ENCODE data around the gene CLIC4. TPM values are rescaled to one million over a fixed set of nuclear protein-coding genes. Genes with fewer than 3 reads are reported as not detected.

Gene CLIC4
- total RNA-seq, 4 donors from 2014 or later = 205 to 309 (median 292) TPM

DNA sequence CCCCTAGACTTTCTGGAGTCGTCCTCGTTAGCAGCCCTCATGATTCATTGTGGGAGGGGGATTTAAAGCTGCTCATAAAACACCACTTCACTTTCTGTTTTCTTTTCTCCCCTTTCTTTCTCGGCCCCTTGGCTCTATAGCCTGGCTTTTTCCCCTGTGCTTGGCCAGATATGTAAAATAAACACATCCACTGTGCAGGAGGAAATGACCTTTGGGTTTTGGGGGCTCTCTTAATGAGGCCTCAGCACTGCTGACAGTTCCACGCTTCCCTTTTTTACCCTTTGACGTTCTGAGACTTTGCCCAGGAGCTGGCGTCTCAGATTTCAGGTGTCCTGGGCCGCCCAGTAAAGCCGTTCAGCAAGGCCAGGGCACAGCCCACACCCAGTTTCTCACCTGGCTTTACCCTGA, 119.1 kb downstream of the CLIC4 start:
- DNase-seq (ENCODE audit: low spot score) = no peak
- no peak for ATAC-seq (ENCODE audit: low FRiP score)
- TF ChIP-seq, protein P1, sequence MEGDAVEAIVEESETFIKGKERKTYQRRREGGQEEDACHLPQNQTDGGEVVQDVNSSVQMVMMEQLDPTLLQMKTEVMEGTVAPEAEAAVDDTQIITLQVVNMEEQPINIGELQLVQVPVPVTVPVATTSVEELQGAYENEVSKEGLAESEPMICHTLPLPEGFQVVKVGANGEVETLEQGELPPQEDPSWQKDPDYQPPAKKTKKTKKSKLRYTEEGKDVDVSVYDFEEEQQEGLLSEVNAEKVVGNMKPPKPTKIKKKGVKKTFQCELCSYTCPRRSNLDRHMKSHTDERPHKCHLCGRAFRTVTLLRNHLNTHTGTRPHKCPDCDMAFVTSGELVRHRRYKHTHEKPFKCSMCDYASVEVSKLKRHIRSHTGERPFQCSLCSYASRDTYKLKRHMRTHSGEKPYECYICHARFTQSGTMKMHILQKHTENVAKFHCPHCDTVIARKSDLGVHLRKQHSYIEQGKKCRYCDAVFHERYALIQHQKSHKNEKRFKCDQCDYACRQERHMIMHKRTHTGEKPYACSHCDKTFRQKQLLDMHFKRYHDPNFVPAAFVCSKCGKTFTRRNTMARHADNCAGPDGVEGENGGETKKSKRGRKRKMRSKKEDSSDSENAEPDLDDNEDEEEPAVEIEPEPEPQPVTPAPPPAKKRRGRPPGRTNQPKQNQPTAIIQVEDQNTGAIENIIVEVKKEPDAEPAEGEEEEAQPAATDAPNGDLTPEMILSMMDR (IDR thresholded peaks at IDR 0.05) = no peak

DNA sequence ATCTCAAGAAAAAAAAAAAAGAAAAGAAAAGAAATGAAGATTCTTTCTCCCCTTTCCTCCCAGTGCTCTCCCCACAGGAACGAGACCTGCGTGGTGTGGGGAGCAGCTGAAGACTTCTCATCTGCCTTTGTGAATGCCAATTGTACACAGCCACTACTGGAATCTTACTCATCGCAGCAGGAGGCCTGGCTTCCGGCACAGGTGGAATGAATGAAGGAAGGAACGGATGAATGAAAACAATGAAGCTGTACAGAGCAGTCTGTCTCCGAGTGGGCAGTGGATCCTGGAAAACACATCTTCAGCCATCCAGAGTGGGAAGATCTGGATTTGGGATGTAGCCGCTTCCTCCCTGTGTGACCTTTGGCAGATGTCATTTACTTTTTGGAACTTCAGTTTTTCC, 119.9 kb downstream of the CLIC4 start:
- TF ChIP-seq, protein P1 (IDR thresholded peaks at IDR 0.05) = no peak
- ATAC-seq (ENCODE audit: low FRiP score) (no peak), DNase-seq (ENCODE audit: low spot score) (no peak)

DNA sequence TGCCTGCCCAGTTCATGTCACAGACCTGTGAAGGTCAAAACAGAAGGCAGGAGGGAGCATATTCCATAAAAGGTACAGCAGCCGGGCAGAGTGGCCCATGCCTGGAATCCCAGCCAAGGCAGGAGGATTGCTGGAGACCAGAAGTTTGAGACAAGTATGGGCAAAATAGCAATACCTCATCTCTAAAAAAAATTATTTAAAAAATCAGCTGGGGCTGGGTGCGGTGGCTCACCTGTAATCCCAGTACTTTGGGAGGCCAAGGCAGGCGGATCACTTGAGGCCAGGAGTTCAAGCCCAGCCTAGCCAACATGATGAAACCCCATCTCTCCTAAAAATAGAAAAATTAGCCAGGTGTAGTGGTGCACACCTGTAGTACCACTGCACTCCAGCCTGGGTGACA, 120.3 kb downstream of the CLIC4 start:
- ATAC-seq (ENCODE audit: low FRiP score) (no peak), DNase-seq (ENCODE audit: low spot score) (no peak)
- TF ChIP-seq, protein P1 (IDR thresholded peaks at IDR 0.05) = no peak

DNA sequence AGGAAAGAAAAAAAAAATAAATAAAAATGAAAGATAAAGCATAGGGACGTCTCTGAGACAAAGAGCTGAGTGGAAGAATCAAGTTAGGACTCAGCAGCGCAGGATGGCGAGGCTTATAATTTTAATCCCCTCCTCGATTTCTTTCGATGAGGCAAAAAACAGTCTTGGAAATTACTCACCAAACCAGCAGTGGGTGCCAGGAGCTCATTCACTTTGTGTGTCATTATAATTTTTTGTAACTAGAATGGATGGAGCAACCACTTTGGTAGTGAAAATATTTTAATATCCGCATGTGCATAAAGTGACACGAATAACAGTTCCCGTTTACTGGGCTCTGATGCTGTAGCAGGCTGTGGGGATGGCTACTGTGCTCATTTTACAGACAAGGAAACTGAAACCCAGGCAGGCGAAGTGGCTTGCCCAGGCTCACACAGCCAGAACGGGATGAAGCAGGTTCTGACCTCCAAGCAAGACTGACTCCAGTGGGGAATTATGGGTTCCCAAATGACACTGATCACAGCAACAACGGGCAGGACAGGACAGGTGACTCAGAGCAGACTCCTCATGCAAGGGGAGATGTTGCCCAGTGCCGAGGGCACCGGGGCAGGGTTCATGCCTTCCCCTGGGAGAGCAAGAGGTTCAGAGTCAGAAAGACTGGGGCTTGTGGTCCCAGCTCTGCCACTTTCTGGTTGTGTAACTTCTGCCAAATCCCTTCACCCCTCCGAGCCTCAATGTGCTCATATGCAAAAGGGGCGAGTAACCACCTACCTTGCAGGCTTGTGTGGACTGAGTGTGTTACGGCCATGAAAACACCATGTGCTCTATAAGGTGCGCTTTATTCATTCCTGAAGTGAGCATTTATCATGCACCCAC, 121.2 kb downstream of the CLIC4 start:
- DNase-seq (ENCODE audit: low spot score) (no peak), ATAC-seq (ENCODE audit: low FRiP score) (no peak)

DNA sequence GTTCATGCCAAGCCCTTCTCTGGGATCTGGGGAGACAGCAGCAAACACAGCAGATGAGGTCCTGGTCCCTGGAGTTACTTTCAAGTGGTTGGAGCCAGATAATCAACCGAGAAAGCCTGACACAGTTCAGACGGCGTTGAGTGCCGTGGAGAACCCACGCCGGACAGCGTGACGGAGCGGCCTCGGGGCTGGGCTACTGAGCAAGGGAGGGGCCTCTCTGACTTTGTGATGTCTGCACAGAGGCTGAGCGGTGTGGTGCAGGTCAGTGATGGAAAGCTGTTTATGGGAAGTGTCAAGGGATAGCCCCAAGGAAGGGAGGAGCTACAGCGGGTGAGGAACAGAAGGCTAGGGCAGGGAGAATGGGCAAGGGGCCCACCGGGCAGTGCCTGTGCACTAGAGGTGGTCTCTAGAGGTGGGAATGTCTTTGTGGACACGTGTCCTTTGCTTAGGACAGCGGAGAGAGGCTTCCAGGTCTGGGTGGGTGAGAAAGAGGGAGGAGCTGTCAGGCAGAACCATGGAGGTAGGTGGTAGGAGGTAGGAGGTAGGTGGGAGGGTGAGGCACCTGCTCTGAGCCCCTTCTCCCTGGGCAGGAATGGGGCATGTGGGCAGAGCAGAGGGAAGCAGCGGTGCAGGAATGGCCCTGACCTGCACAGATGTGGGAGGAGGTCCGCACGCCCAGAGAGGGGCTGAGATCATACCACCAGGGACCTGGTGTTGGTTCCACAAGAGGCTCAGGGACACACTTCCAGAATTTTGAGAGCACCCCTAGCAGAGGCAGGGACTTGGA, 122.0 kb downstream of the CLIC4 start:
- ATAC-seq (ENCODE audit: low FRiP score) (no peak), DNase-seq (ENCODE audit: low spot score) (no peak)

More for the DNA sequence above, 121.2 kb downstream of the CLIC4 start:
- TF ChIP-seq, protein P1 (IDR thresholded peaks at IDR 0.05) = no peak

DNA sequence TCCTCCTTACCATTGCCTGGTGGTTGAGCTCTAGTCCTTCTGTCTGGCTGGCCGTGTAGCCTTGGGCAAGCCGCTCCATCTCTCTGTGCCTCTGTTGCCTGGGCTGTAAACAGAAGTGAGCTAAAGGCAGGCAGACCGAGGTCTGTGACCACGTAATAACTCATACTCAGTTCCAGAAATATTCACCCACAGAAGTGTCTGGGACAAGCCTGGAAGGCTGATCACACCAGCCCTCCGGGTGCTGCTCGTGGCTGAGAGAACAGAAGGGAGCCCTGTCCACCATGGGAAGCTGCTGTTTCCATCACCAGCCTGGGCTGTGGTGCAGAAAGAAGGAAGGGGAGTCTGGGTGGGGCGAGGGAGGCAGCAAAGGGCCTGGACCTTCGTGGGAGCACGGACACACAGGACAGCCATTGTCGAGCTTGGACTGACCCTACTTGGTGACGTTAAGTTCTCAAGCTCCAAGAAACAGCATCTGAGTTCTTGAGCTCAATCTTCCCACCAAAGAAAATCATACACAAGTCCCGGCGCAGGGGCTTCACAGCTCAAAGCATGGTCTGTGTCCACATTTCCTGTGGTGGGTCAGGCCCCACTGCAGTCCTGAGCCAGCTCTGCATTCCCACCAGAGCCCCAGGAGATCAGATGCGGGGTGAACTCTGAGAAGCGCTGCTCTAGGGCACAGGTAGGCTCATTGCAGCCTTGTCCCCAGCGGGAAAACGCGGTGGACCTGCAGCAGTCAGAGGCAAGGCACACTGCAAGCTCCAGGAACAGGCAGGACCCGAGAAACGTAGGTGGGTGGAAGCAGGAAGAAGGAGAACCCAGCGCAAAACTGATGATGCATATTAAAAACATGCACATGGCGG, 123.0 kb downstream of the CLIC4 start:
- TF ChIP-seq, protein P1 (IDR thresholded peaks at IDR 0.05) = no peak
- DNase-seq (ENCODE audit: low spot score) (no peak), ATAC-seq (ENCODE audit: low FRiP score) (no peak)

More for the DNA sequence above, 122.0 kb downstream of the CLIC4 start:
- TF ChIP-seq, protein P1 (IDR thresholded peaks at IDR 0.05) = no peak
